Naive thymus-derived CD4-positive, alpha-beta T cell (primary cell): ENCODE measurements around the gene PRSS27. TPM values are rescaled to one million over a fixed set of nuclear protein-coding genes. Genes with fewer than 3 reads are reported as not detected.

Experiments used
- ATAC-seq: fragments of 150-1000 bp; cut with Tn5 transposase; 2 replicates; pipeline ENCODE4 v1.10.0; 2021; ENCODE audit warnings: mild to moderate bottlenecking, moderate library complexity
- CTCF ChIA-PET: fragments of 350-600 bp; sonication (Branson Sonifier 250); formaldehyde crosslinking; loops from one replicate; lab custom pipeline; 2021; ENCODE audit warnings: antibody characterized with exemption; lab: Charles Lee
- POLR2A ChIA-PET: fragments of 350-600 bp; sonication (Branson Sonifier 250); formaldehyde crosslinking; loops from one replicate; lab custom pipeline; 2021; ENCODE audit warnings: antibody characterized with exemption, inconsistent platforms; lab: Charles Lee
- DNase-seq, 9 donors: peaks; one replicate each; pipeline versions ENCODE4 v3.0.0 to v3.0.0-alpha.2; 2020 to 2022; ENCODE audit warnings: mixed read lengths in 1 of 9
- H3K27ac ChIP-seq: one replicate; pipeline ENCODE4 v1.7.0; 2013; ENCODE audit warnings: mild to moderate bottlenecking, low read depth, low read length, moderate library complexity
- H3K27me3 ChIP-seq, 2 donors: one replicate each; pipeline ENCODE4 v1.7.0; 2013; ENCODE audit warnings: low read length in 2 of 2, mild to moderate bottlenecking in 2 of 2, moderate library complexity in 2 of 2; ENCODE audit not compliant: control insufficient read depth in 2 of 2, insufficient read depth in 2 of 2
- H3K36me3 ChIP-seq, 3 experiments: 1 replicate in 2 of 3; 2 replicates in 1 of 3; pipeline ENCODE4 v1.7.0; 2013; ENCODE audit warnings: low read length in 3 of 3, mild to moderate bottlenecking in 3 of 3, moderate library complexity in 1 of 3; ENCODE audit not compliant: insufficient read depth in 3 of 3, control insufficient read depth in 2 of 3
- H3K4me1 ChIP-seq, 2 donors: one replicate each; pipeline ENCODE4 v1.7.0; 2013; ENCODE audit warnings: low read length in 2 of 2, mild to moderate bottlenecking in 2 of 2, moderate library complexity in 1 of 2; ENCODE audit not compliant: control insufficient read depth in 2 of 2, insufficient read depth in 2 of 2
- H3K4me3 ChIP-seq: 2 replicates; pipeline ENCODE4 v1.7.0; 2013; ENCODE audit warnings: mild to moderate bottlenecking, low read length
- H3K9me3 ChIP-seq, 3 experiments: 1 replicate in 2 of 3; 2 replicates in 1 of 3; pipeline ENCODE4 v1.7.0; 2013; ENCODE audit warnings: low read length in 3 of 3; ENCODE audit not compliant: control insufficient read depth in 2 of 3
- H3K27ac Mint-ChIP-seq, 9 donors: one replicate each; pipeline ENCODE4 v1.8.0; 2020 to 2022; ENCODE audit warnings: mixed read lengths in 9 of 9, mild to moderate bottlenecking in 8 of 9, moderate library complexity in 5 of 9, inconsistent platforms in 2 of 9
- H3K27me3 Mint-ChIP-seq, 5 donors: one replicate each; pipeline ENCODE4 v1.8.0; 2021 to 2022; ENCODE audit warnings: mixed read lengths in 5 of 5, mild to moderate bottlenecking in 1 of 5
- H3K36me3 Mint-ChIP-seq, 5 donors: one replicate each; pipeline ENCODE4 v1.8.0; 2020 to 2022; ENCODE audit warnings: mixed read lengths in 5 of 5, mild to moderate bottlenecking in 3 of 5, inconsistent platforms in 1 of 5
- H3K4me1 Mint-ChIP-seq, 7 donors: one replicate each; pipeline ENCODE4 v1.8.0; 2020 to 2022; ENCODE audit warnings: mixed read lengths in 7 of 7, mild to moderate bottlenecking in 3 of 7, inconsistent platforms in 1 of 7
- H3K4me3 Mint-ChIP-seq, 10 donors: one replicate each; pipeline ENCODE4 v1.8.0; 2020 to 2022; ENCODE audit warnings: mild to moderate bottlenecking in 10 of 10, mixed read lengths in 10 of 10, moderate library complexity in 6 of 10, inconsistent platforms in 2 of 10
- H3K9me3 Mint-ChIP-seq, 11 donors: one replicate each; pipeline ENCODE4 v1.8.0; 2020 to 2022; ENCODE audit warnings: mixed read lengths in 11 of 11, mild to moderate bottlenecking in 4 of 11, inconsistent platforms in 1 of 11, moderate library complexity in 1 of 11
- intact Hi-C, 2 donors: fragments of 100-400 bp; cut with micrococcal nuclease; formaldehyde crosslinking; loops; one replicate each; pipeline ENCODE4 v1.15.1; 2023
- polyA plus RNA-seq, 2 donors: library from polyadenylated mRNA; unstranded; fragments of 300-500 nt; fragmentation: Illumina TruSeq; gene quantifications; one replicate each; pipeline ENCODE4 v1.2.3, GENCODE V29; 2021
- total RNA-seq, 6 experiments: library from RNA in 5 of 6; stranded (reverse) in 5 of 6; gene quantifications; 1 replicate in 5 of 6; 2 replicates in 1 of 6; pipeline ENCODE4 v1.2.3 and lab custom pipeline; 2021 to 2026

Gene PRSS27
- total and polyA plus RNA-seq, 7 experiments from 2014 or later: 0.32 to 1.6 (median 0.72) TPM; not detected in 1

DNA sequence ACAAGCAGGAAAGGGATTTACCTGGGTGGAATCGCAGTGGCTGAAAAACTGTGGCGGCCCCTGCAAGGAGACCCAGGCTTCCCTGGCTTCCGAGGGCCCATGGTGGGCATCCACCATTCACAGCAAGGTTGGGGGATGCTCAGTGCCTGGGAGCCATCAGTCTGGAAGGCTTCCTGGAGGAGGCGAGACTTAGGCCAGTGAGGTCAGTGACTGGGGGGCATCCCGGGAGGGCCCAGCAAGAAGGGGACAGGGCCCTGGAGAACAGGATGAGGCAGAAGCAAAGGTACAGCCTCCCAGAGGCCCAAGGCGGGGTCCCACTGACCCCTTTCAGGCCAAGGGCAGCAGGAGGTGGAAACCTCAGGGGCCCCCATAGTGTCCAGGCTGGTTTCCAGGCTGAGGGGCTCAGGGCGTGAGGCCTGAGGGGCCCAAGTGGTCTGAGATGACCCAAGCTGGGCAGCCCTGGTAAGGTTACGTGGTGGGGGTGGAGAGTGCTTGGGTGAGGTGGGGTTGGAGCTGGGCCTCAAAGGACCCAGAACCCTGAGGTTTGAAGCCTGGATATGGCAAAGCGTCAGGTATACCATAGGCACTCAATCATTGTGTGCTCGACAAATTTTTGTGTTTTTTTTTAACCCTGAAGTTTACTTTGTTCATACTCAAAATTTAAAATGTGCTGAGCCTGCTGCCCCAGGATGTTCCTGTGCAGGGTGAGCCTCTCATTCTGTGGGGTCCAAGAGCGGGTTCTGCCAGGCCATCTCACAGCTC is 16.6 kb upstream of the PRSS27 start:
- Mint-ChIP-seq H3K4me3 (no peak overlapping the region), H3K36me3 (no peaks in the 10 kb centered on the region), H3K9me3 (no peaks in the 10 kb centered on the region), H3K4me1 (no peaks in the 10 kb centered on the region), H3K27me3 (peaks cover 0 to 3% (median 0%) of the 10 kb centered on the region in 5 donors), H3K27ac (no peak overlapping the region)
- no peak for DNase-seq
- ChIA-PET CTCF (no interaction called here), POLR2A (interaction anchor here (0.6 kb wide), 1 partner anchor 48 kb away, joined by 4 read pairs; no protein-coding TSS in a partner anchor)
- intact Hi-C loops: no loop called here
- no peaks in the 10 kb centered on the region for H3K9me3 ChIP-seq
- H3K27me3 ChIP-seq: no peaks in the 10 kb centered on the region
- no peak overlapping the region for H3K27ac ChIP-seq
- ATAC-seq: no peak
- no peaks in the 10 kb centered on the region for H3K36me3 ChIP-seq
- no peaks in the 10 kb centered on the region for H3K4me1 ChIP-seq
- no peak overlapping the region for H3K4me3 ChIP-seq

DNA sequence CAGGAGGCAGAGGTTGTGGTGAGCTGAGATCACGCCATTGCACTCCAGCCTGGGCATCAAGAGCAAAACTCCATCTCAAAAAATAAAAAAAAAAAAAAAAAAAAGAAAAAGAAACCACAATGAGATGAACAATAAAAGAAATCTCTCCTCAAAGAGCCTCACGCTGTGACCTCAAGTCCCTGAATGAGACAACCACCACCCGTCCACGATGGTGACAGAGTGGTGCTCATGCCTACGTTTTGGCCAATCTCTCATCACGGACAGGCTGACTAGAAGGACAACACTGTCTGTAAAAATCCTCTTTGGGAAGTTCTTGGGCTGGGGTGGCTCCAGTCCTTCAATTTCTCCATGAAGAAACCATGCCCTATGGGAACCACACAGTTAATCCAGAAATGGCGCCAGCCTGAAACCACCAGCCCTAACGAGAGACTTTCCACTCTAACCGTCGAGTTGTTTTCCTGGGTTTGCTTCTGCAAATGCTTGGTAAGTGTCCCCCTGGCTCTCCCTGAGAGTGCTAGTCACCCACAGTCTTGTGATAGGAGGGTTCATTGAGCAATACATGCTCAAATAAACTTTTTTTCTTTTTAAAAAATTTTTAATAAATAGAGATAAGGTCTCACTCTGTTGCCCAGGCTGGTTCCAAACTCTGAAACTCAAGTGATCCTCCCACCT is 15.0 kb upstream of the PRSS27 start:
- peaks cover 0 to 3% (median 0%) of the 10 kb centered on the region in 5 donors for H3K27me3 Mint-ChIP-seq
- Histone ChIP-seq H3K27me3 (no peaks in the 10 kb centered on the region), H3K36me3 (no peaks in the 10 kb centered on the region), H3K9me3 (no peaks in the 10 kb centered on the region), H3K27ac (no peak overlapping the region), H3K4me3 (no peak overlapping the region), H3K4me1 (no peaks in the 10 kb centered on the region)
- no peaks in the 10 kb centered on the region for H3K9me3 Mint-ChIP-seq
- no peak for ATAC-seq
- ChIA-PET CTCF (no interaction called here), POLR2A (no interaction called here)
- intact Hi-C loops: no loop called here
- no peak for DNase-seq
- no peak overlapping the region for H3K27ac Mint-ChIP-seq
- no peaks in the 10 kb centered on the region for H3K4me1 Mint-ChIP-seq
- H3K4me3 Mint-ChIP-seq: no peak overlapping the region
- no peaks in the 10 kb centered on the region for H3K36me3 Mint-ChIP-seq

DNA sequence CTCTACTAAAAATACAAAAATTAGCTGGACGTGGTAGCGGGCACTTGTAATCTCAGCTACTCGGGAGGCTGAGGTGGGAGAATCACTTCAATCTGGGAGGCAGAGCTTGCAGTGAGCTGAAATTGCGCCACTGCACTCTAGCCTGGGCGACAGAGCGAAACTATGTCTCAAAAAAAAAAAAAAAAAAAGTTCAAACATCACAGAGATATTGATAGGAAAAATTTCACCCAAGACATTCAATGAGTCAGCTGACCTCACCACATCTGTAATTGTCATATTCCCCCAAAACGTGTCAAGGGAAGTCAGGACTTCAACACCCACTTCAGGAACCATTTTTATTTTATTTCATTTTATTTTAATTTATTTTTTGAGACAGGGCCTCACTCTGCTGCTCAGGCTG is 8.0 kb upstream of the PRSS27 start:
- peaks cover 0 to 3% (median 0%) of the 10 kb centered on the region in 11 donors for H3K9me3 Mint-ChIP-seq
- Histone ChIP-seq H3K27ac (no peak overlapping the region), H3K27me3 (no peaks in the 10 kb centered on the region), H3K9me3 (no peaks in the 10 kb centered on the region), H3K36me3 (no peaks in the 10 kb centered on the region), H3K4me3 (no peak overlapping the region), H3K4me1 (no peaks in the 10 kb centered on the region)
- ATAC-seq (no peak), DNase-seq (no peak)
- ChIA-PET POLR2A (no interaction called here), CTCF (interaction anchor here (0.6 kb wide), 1 partner anchor 138 kb away, joined by 4 read pairs; no protein-coding TSS in a partner anchor)
- no peak overlapping the region for H3K4me3 Mint-ChIP-seq
- no peak overlapping the region for H3K27ac Mint-ChIP-seq
- H3K36me3 Mint-ChIP-seq: no peaks in the 10 kb centered on the region
- H3K27me3 Mint-ChIP-seq: peaks cover 9 to 14% (median 10%) of the 10 kb centered on the region in 5 donors
- intact Hi-C loops: no loop called here
- no peaks in the 10 kb centered on the region for H3K4me1 Mint-ChIP-seq

DNA sequence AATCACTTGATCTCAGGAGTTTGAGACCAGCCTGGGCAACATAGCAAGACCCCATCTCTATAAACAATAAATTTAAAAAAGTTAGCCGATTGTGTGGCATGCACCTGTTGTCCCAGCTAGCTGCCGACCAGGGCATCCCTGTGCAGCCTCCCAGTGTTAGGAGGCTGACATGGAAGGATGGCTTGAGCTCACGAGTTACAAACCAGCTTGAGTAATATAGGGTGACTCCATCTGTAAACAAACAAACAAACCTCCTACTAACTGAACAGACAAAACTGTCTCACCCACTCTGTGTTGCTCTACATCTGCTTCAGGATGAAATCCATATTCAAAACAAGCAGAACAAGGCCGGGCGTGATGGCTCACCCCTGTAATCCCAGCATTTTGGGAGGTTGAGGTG is 6.9 kb upstream of the PRSS27 start:
- H3K27ac Mint-ChIP-seq: no peak overlapping the region
- H3K27me3 Mint-ChIP-seq: peaks cover 9 to 14% (median 10%) of the 10 kb centered on the region in 5 donors
- no peak for ATAC-seq
- POLR2A ChIA-PET: no interaction called here
- intact Hi-C loops: no loop called here
- no peak overlapping the region for H3K4me3 ChIP-seq
- no peak overlapping the region for H3K27ac ChIP-seq
- H3K9me3 ChIP-seq: no peaks in the 10 kb centered on the region
- peaks cover 0 to 3% (median 0%) of the 10 kb centered on the region in 11 donors for H3K9me3 Mint-ChIP-seq
- H3K4me1 ChIP-seq: no peaks in the 10 kb centered on the region
- no peak for DNase-seq
- no peak overlapping the region for H3K4me3 Mint-ChIP-seq
- H3K36me3 ChIP-seq: no peaks in the 10 kb centered on the region
- CTCF ChIA-PET: no interaction called here
- H3K36me3 Mint-ChIP-seq: no peaks in the 10 kb centered on the region
- H3K27me3 ChIP-seq: no peaks in the 10 kb centered on the region
- H3K4me1 Mint-ChIP-seq: peaks cover 0 to 3% (median 0%) of the 10 kb centered on the region in 7 donors

DNA sequence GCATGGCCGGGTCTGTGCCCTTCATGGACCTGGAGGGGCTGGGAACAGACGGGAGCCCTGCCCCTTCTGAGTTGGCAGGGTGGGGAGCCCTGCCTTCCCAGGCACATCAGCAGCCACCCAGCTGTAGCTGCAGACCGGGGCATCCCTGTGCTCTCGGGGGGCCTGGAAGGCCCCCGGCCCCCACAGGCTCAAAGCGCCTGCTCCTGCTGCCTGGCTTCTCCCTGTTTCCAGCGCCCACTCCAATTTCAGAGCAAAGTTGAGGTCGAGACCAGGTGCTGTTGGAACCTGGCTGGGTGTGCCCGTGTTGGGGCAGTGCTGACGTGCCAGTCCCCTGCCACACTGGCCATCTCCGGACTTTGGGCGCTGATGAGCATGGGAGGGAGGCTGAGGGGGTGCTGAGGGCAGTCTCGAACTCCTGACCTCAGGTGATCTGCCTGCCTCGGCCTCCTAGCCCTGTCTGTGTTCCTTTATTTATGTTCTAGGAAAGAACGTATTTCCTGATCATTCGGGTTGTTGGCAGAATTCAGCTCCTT is 4.9 kb upstream of the PRSS27 start:
- ATAC-seq: no peak
- Histone ChIP-seq H3K4me1 (no peaks in the 10 kb centered on the region), H3K9me3 (no peaks in the 10 kb centered on the region), H3K4me3 (no peak overlapping the region), H3K36me3 (no peaks in the 10 kb centered on the region), H3K27me3 (no peaks in the 10 kb centered on the region), H3K27ac (no peak overlapping the region)
- no peak for DNase-seq
- Mint-ChIP-seq H3K9me3 (peaks cover 0 to 3% (median 0%) of the 10 kb centered on the region in 11 donors), H3K27me3 (peaks cover 9 to 14% (median 10%) of the 10 kb centered on the region in 5 donors), H3K27ac (no peak overlapping the region), H3K36me3 (no peaks in the 10 kb centered on the region), H3K4me3 (no peak overlapping the region), H3K4me1 (peaks cover 0 to 5% (median 0%) of the 10 kb centered on the region in 7 donors)
- CTCF ChIA-PET: interaction anchor here (0.7 kb wide), 1 partner anchor 260 kb away, joined by 3 read pairs; no protein-coding TSS in a partner anchor
- intact Hi-C loops: no loop called here
- POLR2A ChIA-PET: no interaction called here

DNA sequence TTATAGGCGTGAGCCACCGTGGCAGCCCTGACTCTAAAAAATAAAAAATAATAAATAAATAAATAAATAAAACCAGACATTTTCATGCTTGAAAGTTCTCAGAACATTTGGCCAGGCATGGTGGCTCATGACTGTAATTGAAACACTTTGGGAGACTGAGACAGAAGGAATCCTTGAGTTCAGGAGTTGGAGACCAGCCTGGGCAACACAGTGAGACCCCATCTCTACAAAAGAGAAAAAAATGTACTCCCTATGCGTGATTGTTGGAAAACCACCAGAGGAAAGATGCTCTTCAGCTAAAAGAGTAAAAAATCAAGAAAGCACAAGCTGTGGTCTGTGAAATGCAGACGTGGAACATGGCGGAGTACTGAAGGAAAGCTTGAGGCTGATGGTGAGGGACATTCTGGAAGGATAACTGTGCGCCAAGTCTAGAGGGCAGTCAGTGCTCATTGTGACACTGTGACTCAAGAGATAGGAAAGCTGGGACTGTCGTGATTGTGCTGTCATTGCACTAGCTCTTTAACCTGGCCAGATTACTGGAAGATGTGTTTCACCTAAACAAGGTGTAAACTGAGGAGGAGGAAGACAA is 4.2 kb upstream of the PRSS27 start:
- DNase-seq (no peak), ATAC-seq (no peak)
- Histone ChIP-seq H3K4me3 (no peak overlapping the region), H3K27ac (no peak overlapping the region), H3K36me3 (no peaks in the 10 kb centered on the region), H3K4me1 (no peaks in the 10 kb centered on the region), H3K9me3 (no peaks in the 10 kb centered on the region), H3K27me3 (no peaks in the 10 kb centered on the region)
- Mint-ChIP-seq H3K27ac (no peak overlapping the region), H3K9me3 (peaks cover 0 to 3% (median 0%) of the 10 kb centered on the region in 11 donors), H3K36me3 (no peaks in the 10 kb centered on the region), H3K27me3 (peaks cover 9 to 14% (median 10%) of the 10 kb centered on the region in 5 donors), H3K4me3 (no peak overlapping the region), H3K4me1 (peaks cover 0 to 5% (median 0%) of the 10 kb centered on the region in 7 donors)
- CTCF ChIA-PET: interaction anchor here (0.6 to 0.7 kb wide), 2 partner anchors 17 to 260 kb away, joined by 3 read pairs; no protein-coding TSS in a partner anchor
- POLR2A ChIA-PET: no interaction called here
- intact Hi-C loops: no loop called here
